Measurements from ENCODE around the gene FAS. TPM values are rescaled to one million over a fixed set of nuclear protein-coding genes. Genes with fewer than 3 reads are reported as not detected.
"Not testable (repeated sequence)": the region's sequence is repeated elsewhere in the genome, so short reads cannot be mapped to it uniquely, and the experiment has no call there.

The FAS gene
- total and polyA plus RNA-seq, 9 of the 15 experiments (the other 6 are each of a cell fraction or from before 2014, with no cell fraction given) = 0.08 to 0.62 (median 0.37) TPM

- H4K20me1 ChIP-seq (replicated peaks; ENCODE audit: control insufficient read depth, insufficient read depth, low read length); intact Hi-C loops (cut with micrococcal nuclease); FAIRE-seq; H3K27ac ChIP-seq (ENCODE audit: extremely low read depth, low read depth, low read length); H3K4me3 ChIP-seq; H3K9me3 ChIP-seq (replicated peaks; ENCODE audit: control insufficient read depth, insufficient read depth, low read depth, low read length); H3K36me3 ChIP-seq (ENCODE audit: control insufficient read depth, insufficient read depth, low read length); H3K4me2 ChIP-seq (ENCODE audit: insufficient read depth, low read length); H2AFZ ChIP-seq (ENCODE audit: low read depth, low read length); H3K27me3 ChIP-seq (ENCODE audit: control insufficient read depth in 2 of 2, insufficient read depth in 2 of 2, low read length in 2 of 2); H3K4me1 ChIP-seq (replicated peaks in 1 of 2; ENCODE audit: control insufficient read depth in 2 of 2, insufficient read depth in 2 of 2, low read length in 2 of 2); CTCF ChIA-PET (ENCODE audit: low intra/inter-chr PET ratio); DNase-seq (ENCODE audit: extremely low read depth in 1 of 4, low spot score in 3 of 4); ATAC-seq; H3K9ac ChIP-seq (ENCODE audit: insufficient read depth in 1 of 2, low read depth in 2 of 2, low read length in 2 of 2); H3K79me2 ChIP-seq (ENCODE audit: control insufficient read depth, insufficient read depth, low read length); H3K9me1 ChIP-seq (ENCODE audit: control insufficient read depth, insufficient read depth, low read length); BruUV-seq (replicated peaks); in situ Hi-C loops (cut with MboI): not testable (repeated sequence)
- 11% methylated on average over 8 of the region's 15 CpGs for WGBS (ENCODE audit: insufficient coverage, low coverage, missing lambda C conversion rate)
- POLR2A ChIA-PET = interaction anchor here (0.6 kb wide), 1 partner anchor 216 kb away, joined by 3 read pairs; no protein-coding TSS in a partner anchor
These were observed 28.2 kb downstream of the FAS start for GRCh38 chr10:89018700-89019346.

- 0% methylated on average over 2 of the region's 2 CpGs for WGBS (ENCODE audit: insufficient coverage, low coverage, missing lambda C conversion rate)
- no peaks in the 10 kb centered on the region for H3K4me1 ChIP-seq (replicated peaks in 1 of 2; ENCODE audit: control insufficient read depth in 2 of 2, insufficient read depth in 2 of 2, low read length in 2 of 2)
- H3K4me3 ChIP-seq = no peak overlapping the region
- H3K36me3 ChIP-seq (ENCODE audit: control insufficient read depth, insufficient read depth, low read length) = no peaks in the 10 kb centered on the region
- H3K9ac ChIP-seq (ENCODE audit: insufficient read depth in 1 of 2, low read depth in 2 of 2, low read length in 2 of 2) = no peak overlapping the region
- ATAC-seq = no peak
- ChIA-PET POLR2A (interaction anchor here (0.7 kb wide), 1 partner anchor 11 kb away, joined by 4 read pairs; no protein-coding TSS in a partner anchor), CTCF (ENCODE audit: low intra/inter-chr PET ratio) (no interaction called here)
- FAIRE-seq = no peak
- intact Hi-C loops (cut with micrococcal nuclease) = no loop called here
- no peak overlapping the region for H2AFZ ChIP-seq (ENCODE audit: low read depth, low read length)
- no peak overlapping the region for H3K4me2 ChIP-seq (ENCODE audit: insufficient read depth, low read length)
- no TSS peak for BruUV-seq (replicated peaks)
- H3K9me1 ChIP-seq (ENCODE audit: control insufficient read depth, insufficient read depth, low read length) = no peaks in the 10 kb centered on the region
- no peaks in the 10 kb centered on the region for H3K79me2 ChIP-seq (ENCODE audit: control insufficient read depth, insufficient read depth, low read length)
- in situ Hi-C loops (cut with MboI) = loop anchor here (10.0 kb wide), 1 partner anchor 195 kb away; no protein-coding TSS in a partner anchor
- H3K27ac ChIP-seq (ENCODE audit: extremely low read depth, low read depth, low read length) = no peak overlapping the region
- H3K27me3 ChIP-seq (ENCODE audit: control insufficient read depth in 2 of 2, insufficient read depth in 2 of 2, low read length in 2 of 2) = no peaks in the 10 kb centered on the region
- no peak for DNase-seq (ENCODE audit: extremely low read depth in 1 of 4, low spot score in 3 of 4)
- H4K20me1 ChIP-seq (replicated peaks; ENCODE audit: control insufficient read depth, insufficient read depth, low read length) = no peaks in the 10 kb centered on the region
- H3K9me3 ChIP-seq (replicated peaks; ENCODE audit: control insufficient read depth, insufficient read depth, low read depth, low read length) = no peaks in the 10 kb centered on the region
- no peak for TF ChIP-seq AFF4 (CRISPR knock-in tag; IDR thresholded peaks at IDR 0.05)
- no peak for TF ChIP-seq ZNF197 (CRISPR knock-in tag; IDR thresholded peaks at IDR 0.05; ENCODE audit: low read depth)
- TF ChIP-seq MEF2A (IDR thresholded peaks at IDR 0.05; ENCODE audit: control insufficient read depth, low read depth, low read length) = no peak
- no peak for TF ChIP-seq YBX1 (IDR thresholded peaks at IDR 0.05)
- TF ChIP-seq ZFP1 (CRISPR knock-in tag; IDR thresholded peaks at IDR 0.05) = no peak
- TF ChIP-seq ZNF75A (CRISPR knock-in tag; IDR thresholded peaks at IDR 0.05) = no peak
These were observed 29.1 kb downstream of the FAS start for GRCh38 chr10:89019569-89020327.

All from K562 (cell line).